Endothelial cell of umbilical vein (primary cell): Measurements from ENCODE around the gene DNAH10.

Experiments used
- EZH2 ChIP-seq: IDR thresholded peaks from 2 replicates; pipeline ENCODE4 v1.6.1; 2012; ENCODE audit warnings: borderline replicate concordance, low read depth, mild to moderate bottlenecking, moderate library complexity, low read length, inconsistent platforms; ENCODE audit not compliant: severe bottlenecking
- POLR2A ChIP-seq: IDR thresholded peaks from 2 replicates; pipeline ENCODE4 v1.6.1; 2012; ENCODE audit warnings: low read depth, mild to moderate bottlenecking, control low read depth, low read length
- POLR2AphosphoS5 ChIP-seq: IDR thresholded peaks from 2 replicates; pipeline ENCODE4 v1.6.1; 2012; ENCODE audit warnings: low read depth, mild to moderate bottlenecking, control low read depth, low read length, moderate library complexity; ENCODE audit not compliant: insufficient read depth
- TF ChIP-seq, protein P1 (sequence below), 2 donors: IDR thresholded peaks; 1 replicate in 1 of 2; 2 replicates in 1 of 2; pipeline ENCODE4 v1.5.1; 2011; ENCODE audit warnings: low read length in 2 of 2, mild to moderate bottlenecking in 2 of 2, moderate library complexity in 2 of 2, control low read depth in 1 of 2, inconsistent platforms in 1 of 2, low read depth in 1 of 2; ENCODE audit not compliant: insufficient read depth in 1 of 2; ENCODE audit errors: extremely low read depth in 1 of 2

DNA sequence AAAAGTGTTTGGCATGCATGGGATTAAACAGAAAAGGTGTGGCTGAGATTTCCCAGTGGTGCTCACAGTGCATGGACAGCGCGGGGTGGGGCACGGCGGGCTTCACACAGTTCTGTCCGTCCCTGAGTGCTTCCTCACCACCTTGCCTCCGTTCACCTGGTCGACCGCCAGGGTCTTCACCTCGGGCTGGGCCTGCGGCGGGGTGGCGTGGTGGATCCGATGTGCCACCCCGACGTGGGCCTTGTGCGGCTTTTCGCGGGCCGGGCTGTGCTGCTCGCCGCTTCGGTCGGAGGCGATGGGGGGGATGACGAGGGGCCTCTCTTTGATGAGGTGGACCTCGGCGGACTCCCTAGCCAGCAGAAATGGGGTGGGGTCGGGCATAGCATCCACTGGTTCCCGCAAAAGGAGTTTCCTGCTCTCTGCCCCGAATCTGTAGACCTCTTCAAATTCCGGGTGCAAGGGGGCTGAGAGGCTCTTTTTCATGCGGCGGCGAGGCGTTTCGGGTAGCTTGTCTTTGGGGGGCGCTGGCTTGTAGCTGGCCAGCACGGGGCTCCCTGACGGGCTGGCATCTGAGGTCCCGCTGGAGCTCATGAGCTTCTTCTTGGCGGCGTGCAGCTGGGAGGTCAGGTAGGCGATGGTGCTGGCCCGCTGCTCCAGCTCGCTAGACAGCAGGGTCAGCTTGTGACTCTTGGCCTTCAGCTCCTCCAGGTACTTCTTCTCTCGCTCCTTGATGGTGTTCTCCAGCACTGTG lies 175.0 kb downstream of the DNAH10 start:
- TF ChIP-seq, protein P1, sequence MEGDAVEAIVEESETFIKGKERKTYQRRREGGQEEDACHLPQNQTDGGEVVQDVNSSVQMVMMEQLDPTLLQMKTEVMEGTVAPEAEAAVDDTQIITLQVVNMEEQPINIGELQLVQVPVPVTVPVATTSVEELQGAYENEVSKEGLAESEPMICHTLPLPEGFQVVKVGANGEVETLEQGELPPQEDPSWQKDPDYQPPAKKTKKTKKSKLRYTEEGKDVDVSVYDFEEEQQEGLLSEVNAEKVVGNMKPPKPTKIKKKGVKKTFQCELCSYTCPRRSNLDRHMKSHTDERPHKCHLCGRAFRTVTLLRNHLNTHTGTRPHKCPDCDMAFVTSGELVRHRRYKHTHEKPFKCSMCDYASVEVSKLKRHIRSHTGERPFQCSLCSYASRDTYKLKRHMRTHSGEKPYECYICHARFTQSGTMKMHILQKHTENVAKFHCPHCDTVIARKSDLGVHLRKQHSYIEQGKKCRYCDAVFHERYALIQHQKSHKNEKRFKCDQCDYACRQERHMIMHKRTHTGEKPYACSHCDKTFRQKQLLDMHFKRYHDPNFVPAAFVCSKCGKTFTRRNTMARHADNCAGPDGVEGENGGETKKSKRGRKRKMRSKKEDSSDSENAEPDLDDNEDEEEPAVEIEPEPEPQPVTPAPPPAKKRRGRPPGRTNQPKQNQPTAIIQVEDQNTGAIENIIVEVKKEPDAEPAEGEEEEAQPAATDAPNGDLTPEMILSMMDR (IDR thresholded peaks at IDR 0.05; ENCODE audit: extremely low read depth in 1 of 2, insufficient read depth in 1 of 2, low read depth in 1 of 2, low read length in 2 of 2), result no peak
- no peak for TF ChIP-seq POLR2A
- no peak for TF ChIP-seq EZH2
- TF ChIP-seq POLR2AphosphoS5, result no peak
